SK-N-SH treated with all-trans-retinoic acid at 6 μM for 48 hours (cell line): ENCODE data around the gene OR2Z1.

Experiments used
- ZFP3 ChIP-seq: fragments of 250-450 bp; sonication (Bioruptor Pico); IDR thresholded peaks from 2 replicates; pipeline ENCODE4 v1.5.0; 2020; ENCODE audit warnings: mild to moderate bottlenecking, moderate library complexity
- ZNF8 ChIP-seq: fragments of 450-650 bp; formaldehyde crosslinking; IDR thresholded peaks from 2 replicates; pipeline ENCODE4 v1.5.0; 2020; ENCODE audit warnings: mild to moderate bottlenecking, moderate library complexity
- TF ChIP-seq, protein P1 (sequence below): fragments of 250-450 bp; sonication (Bioruptor Pico); IDR thresholded peaks from 2 replicates; pipeline ENCODE4 v1.5.1; 2021; ENCODE audit warnings: mild to moderate bottlenecking, moderate library complexity
- TF ChIP-seq, protein P2 (sequence below): fragments of 250-450 bp; sonication (Bioruptor Pico); IDR thresholded peaks from 2 replicates; pipeline ENCODE4 v1.5.1; 2020; ENCODE audit warnings: low read depth, mild to moderate bottlenecking, moderate library complexity

DNA sequence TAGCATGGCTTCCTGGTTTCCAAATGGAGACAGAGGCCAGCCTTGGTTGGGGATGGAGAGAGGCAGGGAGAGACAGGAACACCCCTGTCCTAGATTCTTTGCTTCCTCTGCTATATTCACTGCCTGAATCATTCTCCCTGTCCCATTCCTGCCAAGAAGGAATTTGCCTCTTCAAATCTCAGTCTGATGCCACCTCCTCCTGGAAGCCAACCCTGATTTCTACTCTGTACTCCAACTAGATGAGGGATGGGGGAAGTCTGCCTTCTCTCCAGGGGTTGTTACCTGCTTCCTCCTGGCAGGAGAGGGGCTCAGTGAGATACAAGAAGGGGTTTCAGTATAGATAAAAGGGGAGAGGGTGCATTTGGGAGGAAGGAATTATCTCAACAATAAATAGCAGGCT is 21.5 kb upstream of the OR2Z1 start:
- no peak for TF ChIP-seq ZFP3 (CRISPR knock-in tag)
- no peak for TF ChIP-seq ZNF8
- TF ChIP-seq, protein P1, sequence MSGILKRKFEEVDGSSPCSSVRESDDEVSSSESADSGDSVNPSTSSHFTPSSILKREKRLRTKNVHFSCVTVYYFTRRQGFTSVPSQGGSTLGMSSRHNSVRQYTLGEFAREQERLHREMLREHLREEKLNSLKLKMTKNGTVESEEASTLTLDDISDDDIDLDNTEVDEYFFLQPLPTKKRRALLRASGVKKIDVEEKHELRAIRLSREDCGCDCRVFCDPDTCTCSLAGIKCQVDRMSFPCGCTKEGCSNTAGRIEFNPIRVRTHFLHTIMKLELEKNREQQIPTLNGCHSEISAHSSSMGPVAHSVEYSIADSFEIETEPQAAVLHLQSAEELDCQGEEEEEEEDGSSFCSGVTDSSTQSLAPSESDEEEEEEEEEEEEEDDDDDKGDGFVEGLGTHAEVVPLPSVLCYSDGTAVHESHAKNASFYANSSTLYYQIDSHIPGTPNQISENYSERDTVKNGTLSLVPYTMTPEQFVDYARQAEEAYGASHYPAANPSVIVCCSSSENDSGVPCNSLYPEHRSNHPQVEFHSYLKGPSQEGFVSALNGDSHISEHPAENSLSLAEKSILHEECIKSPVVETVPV (CRISPR knock-in tag) = no peak
- TF ChIP-seq, protein P2, sequence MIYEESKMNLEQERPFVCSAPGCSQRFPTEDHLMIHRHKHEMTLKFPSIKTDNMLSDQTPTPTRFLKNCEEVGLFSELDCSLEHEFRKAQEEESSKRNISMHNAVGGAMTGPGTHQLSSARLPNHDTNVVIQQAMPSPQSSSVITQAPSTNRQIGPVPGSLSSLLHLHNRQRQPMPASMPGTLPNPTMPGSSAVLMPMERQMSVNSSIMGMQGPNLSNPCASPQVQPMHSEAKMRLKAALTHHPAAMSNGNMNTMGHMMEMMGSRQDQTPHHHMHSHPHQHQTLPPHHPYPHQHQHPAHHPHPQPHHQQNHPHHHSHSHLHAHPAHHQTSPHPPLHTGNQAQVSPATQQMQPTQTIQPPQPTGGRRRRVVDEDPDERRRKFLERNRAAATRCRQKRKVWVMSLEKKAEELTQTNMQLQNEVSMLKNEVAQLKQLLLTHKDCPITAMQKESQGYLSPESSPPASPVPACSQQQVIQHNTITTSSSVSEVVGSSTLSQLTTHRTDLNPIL (CRISPR knock-in tag) = no peak
